Naive thymus-derived CD4-positive, alpha-beta T cell (primary cell): ENCODE data around the gene ITPRIP. TPM values are rescaled to one million over a fixed set of nuclear protein-coding genes. Genes with fewer than 3 reads are reported as not detected.
A peak's percentile ranks its signal among the peaks of the same experiment; 100 is the strongest.

Experiments used
- ATAC-seq: fragments of 150-1000 bp; cut with Tn5 transposase; 2 replicates; pipeline ENCODE4 v1.10.0; 2021; ENCODE audit warnings: mild to moderate bottlenecking, moderate library complexity
- CTCF ChIA-PET: fragments of 350-600 bp; sonication (Branson Sonifier 250); formaldehyde crosslinking; loops from one replicate; lab custom pipeline; 2021; ENCODE audit warnings: antibody characterized with exemption; lab: Charles Lee
- POLR2A ChIA-PET: fragments of 350-600 bp; sonication (Branson Sonifier 250); formaldehyde crosslinking; loops from one replicate; lab custom pipeline; 2021; ENCODE audit warnings: antibody characterized with exemption, inconsistent platforms; lab: Charles Lee
- DNase-seq, 9 donors: peaks; one replicate each; pipeline versions ENCODE4 v3.0.0 to v3.0.0-alpha.2; 2020 to 2022; ENCODE audit warnings: mixed read lengths in 1 of 9
- H3K27ac ChIP-seq: one replicate; pipeline ENCODE4 v1.7.0; 2013; ENCODE audit warnings: mild to moderate bottlenecking, low read depth, low read length, moderate library complexity
- H3K27me3 ChIP-seq, 2 donors: one replicate each; pipeline ENCODE4 v1.7.0; 2013; ENCODE audit warnings: low read length in 2 of 2, mild to moderate bottlenecking in 2 of 2, moderate library complexity in 2 of 2; ENCODE audit not compliant: control insufficient read depth in 2 of 2, insufficient read depth in 2 of 2
- H3K36me3 ChIP-seq, 3 experiments: 1 replicate in 2 of 3; 2 replicates in 1 of 3; pipeline ENCODE4 v1.7.0; 2013; ENCODE audit warnings: low read length in 3 of 3, mild to moderate bottlenecking in 3 of 3, moderate library complexity in 1 of 3; ENCODE audit not compliant: insufficient read depth in 3 of 3, control insufficient read depth in 2 of 3
- H3K4me1 ChIP-seq, 2 donors: one replicate each; pipeline ENCODE4 v1.7.0; 2013; ENCODE audit warnings: low read length in 2 of 2, mild to moderate bottlenecking in 2 of 2, moderate library complexity in 1 of 2; ENCODE audit not compliant: control insufficient read depth in 2 of 2, insufficient read depth in 2 of 2
- H3K4me3 ChIP-seq: 2 replicates; pipeline ENCODE4 v1.7.0; 2013; ENCODE audit warnings: mild to moderate bottlenecking, low read length
- H3K9me3 ChIP-seq, 3 experiments: 1 replicate in 2 of 3; 2 replicates in 1 of 3; pipeline ENCODE4 v1.7.0; 2013; ENCODE audit warnings: low read length in 3 of 3; ENCODE audit not compliant: control insufficient read depth in 2 of 3
- H3K27ac Mint-ChIP-seq, 9 donors: one replicate each; pipeline ENCODE4 v1.8.0; 2020 to 2022; ENCODE audit warnings: mixed read lengths in 9 of 9, mild to moderate bottlenecking in 8 of 9, moderate library complexity in 5 of 9, inconsistent platforms in 2 of 9
- H3K27me3 Mint-ChIP-seq, 5 donors: one replicate each; pipeline ENCODE4 v1.8.0; 2021 to 2022; ENCODE audit warnings: mixed read lengths in 5 of 5, mild to moderate bottlenecking in 1 of 5
- H3K36me3 Mint-ChIP-seq, 5 donors: one replicate each; pipeline ENCODE4 v1.8.0; 2020 to 2022; ENCODE audit warnings: mixed read lengths in 5 of 5, mild to moderate bottlenecking in 3 of 5, inconsistent platforms in 1 of 5
- H3K4me1 Mint-ChIP-seq, 7 donors: one replicate each; pipeline ENCODE4 v1.8.0; 2020 to 2022; ENCODE audit warnings: mixed read lengths in 7 of 7, mild to moderate bottlenecking in 3 of 7, inconsistent platforms in 1 of 7
- H3K4me3 Mint-ChIP-seq, 10 donors: one replicate each; pipeline ENCODE4 v1.8.0; 2020 to 2022; ENCODE audit warnings: mild to moderate bottlenecking in 10 of 10, mixed read lengths in 10 of 10, moderate library complexity in 6 of 10, inconsistent platforms in 2 of 10
- H3K9me3 Mint-ChIP-seq, 11 donors: one replicate each; pipeline ENCODE4 v1.8.0; 2020 to 2022; ENCODE audit warnings: mixed read lengths in 11 of 11, mild to moderate bottlenecking in 4 of 11, inconsistent platforms in 1 of 11, moderate library complexity in 1 of 11
- intact Hi-C, 2 donors: fragments of 100-400 bp; cut with micrococcal nuclease; formaldehyde crosslinking; loops; one replicate each; pipeline ENCODE4 v1.15.1; 2023
- polyA plus RNA-seq, 2 donors: library from polyadenylated mRNA; unstranded; fragments of 300-500 nt; fragmentation: Illumina TruSeq; gene quantifications; one replicate each; pipeline ENCODE4 v1.2.3, GENCODE V29; 2021
- total RNA-seq, 6 experiments: library from RNA in 5 of 6; stranded (reverse) in 5 of 6; gene quantifications; 1 replicate in 5 of 6; 2 replicates in 1 of 6; pipeline ENCODE4 v1.2.3 and lab custom pipeline; 2021 to 2026

Gene ITPRIP
- total and polyA plus RNA-seq, 7 experiments from 2014 or later, result 17.8 to 129 (median 20.2) TPM

DNA sequence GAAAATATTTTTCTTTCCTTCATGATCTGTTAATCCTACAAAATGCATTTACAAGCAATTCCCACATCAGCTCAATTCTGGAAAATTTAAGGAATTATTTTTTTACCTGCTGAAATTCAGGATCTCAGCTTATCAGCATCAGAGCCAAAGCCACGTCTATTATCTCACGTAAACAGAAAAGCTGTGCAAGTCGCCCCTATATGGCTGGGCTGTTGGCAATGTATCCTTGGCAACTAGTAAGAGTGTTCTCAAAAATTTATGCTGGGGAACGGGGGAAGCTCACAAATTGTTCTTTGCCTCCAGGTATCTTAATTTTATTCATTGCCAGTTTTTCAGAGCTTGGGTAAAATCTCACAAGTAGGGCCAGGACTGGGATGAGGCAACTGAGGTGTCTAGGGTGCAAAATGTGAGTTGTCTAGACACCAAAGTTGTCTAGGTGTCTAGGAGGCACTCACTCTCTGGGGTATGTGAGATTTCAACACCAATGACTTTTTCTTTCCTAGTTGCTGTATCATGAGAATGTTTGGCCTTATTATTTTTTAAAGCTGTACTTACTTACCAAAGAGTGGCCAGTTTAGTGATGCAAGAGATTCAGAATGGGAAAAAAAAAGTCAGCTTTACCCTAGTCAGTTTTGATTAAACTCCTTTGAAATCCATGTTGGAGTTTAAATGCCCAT is 64.2 kb downstream of the ITPRIP start:
- intact Hi-C loops, result loop anchor here in 1 of 2 donors (1.0 kb wide), 1 partner anchor 76 kb away; no protein-coding TSS in a partner anchor

DNA sequence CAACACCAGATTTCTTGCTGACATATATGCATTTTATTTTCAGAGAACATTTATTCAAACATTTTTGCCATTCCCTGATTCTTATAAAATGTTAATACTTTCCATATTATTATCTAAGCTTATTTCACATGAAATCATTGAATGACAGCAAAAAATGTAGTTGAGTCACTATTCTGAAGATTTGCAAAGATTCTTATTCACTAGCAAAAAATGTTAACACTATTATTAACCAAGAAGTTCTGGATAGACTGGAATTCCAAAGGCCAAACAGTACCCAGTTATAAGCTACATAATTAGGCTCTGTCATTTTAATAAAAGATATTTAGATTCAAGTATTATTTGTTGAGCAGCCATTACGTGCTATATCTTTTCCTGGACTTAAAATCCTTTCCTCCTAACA is 65.0 kb downstream of the ITPRIP start:
- Mint-ChIP-seq H3K27me3 (peaks cover 0 to 16% (median 3%) of the 10 kb centered on the region in 5 donors), H3K27ac (no peak overlapping the region), H3K4me1 (peaks cover 2 to 15% (median 9%) of the 10 kb centered on the region in 7 donors), H3K9me3 (no peaks in the 10 kb centered on the region), H3K4me3 (no peak overlapping the region), H3K36me3 (peaks cover 0 to 4% (median under 1%) of the 10 kb centered on the region in 5 donors)
- ChIA-PET POLR2A (interaction anchor here (0.7 to 3.4 kb wide), 7 partner anchors 10 to 88 kb away, joined by 3 to 23 read pairs (median 4); partner anchors contain the start of genes GSTO1 and ITPRIP), CTCF (interaction anchor here (1.2 to 7.2 kb wide), 8 partner anchors 11 to 80 kb away, joined by 4 to 49 read pairs (median 12); partner anchors contain the start of genes CFAP58 and GSTO1)
- no peak for ATAC-seq
- H3K36me3 ChIP-seq, result no peaks in the 10 kb centered on the region
- no peak overlapping the region for H3K27ac ChIP-seq
- no peak for DNase-seq
- intact Hi-C loops, result no loop called here
- no peak overlapping the region for H3K4me3 ChIP-seq
- H3K27me3 ChIP-seq, result no peaks in the 10 kb centered on the region
- H3K9me3 ChIP-seq, result no peaks in the 10 kb centered on the region
- peaks cover 3 to 13% of the 10 kb centered on the region in 2 donors for H3K4me1 ChIP-seq

More for the DNA sequence above, 64.2 kb downstream of the ITPRIP start:
- DNase-seq (no peak), ATAC-seq (no peak)
- CTCF ChIA-PET, result interaction anchor here (0.6 to 7.2 kb wide), 20 partner anchors 12 to 1902 kb away, joined by 3 to 49 read pairs (median 4); partner anchors contain the start of genes CFAP43, CFAP58, GSTO1 and ITPRIP
- Mint-ChIP-seq H3K36me3 (peaks cover 0 to 1% (median 0%) of the 10 kb centered on the region in 5 donors), H3K4me1 (peaks cover 0 to 8% (median 5%) of the 10 kb centered on the region in 7 donors), H3K9me3 (no peaks in the 10 kb centered on the region), H3K4me3 (peak overlapping the region in 4 of 10 donors; percentile 46 to 70 (median 60)), H3K27ac (no peak overlapping the region), H3K27me3 (peaks cover 0 to 19% (median 4%) of the 10 kb centered on the region in 5 donors)
- H3K36me3 ChIP-seq, result no peaks in the 10 kb centered on the region
- H3K27ac ChIP-seq, result no peak overlapping the region
- no peaks in the 10 kb centered on the region for H3K27me3 ChIP-seq
- peaks cover 3 to 12% of the 10 kb centered on the region in 2 donors for H3K4me1 ChIP-seq
- no peaks in the 10 kb centered on the region for H3K9me3 ChIP-seq
- H3K4me3 ChIP-seq, result peak overlapping the region; percentile 44
- POLR2A ChIA-PET, result interaction anchor here (0.8 to 3.4 kb wide), 12 partner anchors 11 to 79 kb away, joined by 3 to 23 read pairs (median 4); partner anchors contain the start of genes CFAP58, GSTO1 and ITPRIP

DNA sequence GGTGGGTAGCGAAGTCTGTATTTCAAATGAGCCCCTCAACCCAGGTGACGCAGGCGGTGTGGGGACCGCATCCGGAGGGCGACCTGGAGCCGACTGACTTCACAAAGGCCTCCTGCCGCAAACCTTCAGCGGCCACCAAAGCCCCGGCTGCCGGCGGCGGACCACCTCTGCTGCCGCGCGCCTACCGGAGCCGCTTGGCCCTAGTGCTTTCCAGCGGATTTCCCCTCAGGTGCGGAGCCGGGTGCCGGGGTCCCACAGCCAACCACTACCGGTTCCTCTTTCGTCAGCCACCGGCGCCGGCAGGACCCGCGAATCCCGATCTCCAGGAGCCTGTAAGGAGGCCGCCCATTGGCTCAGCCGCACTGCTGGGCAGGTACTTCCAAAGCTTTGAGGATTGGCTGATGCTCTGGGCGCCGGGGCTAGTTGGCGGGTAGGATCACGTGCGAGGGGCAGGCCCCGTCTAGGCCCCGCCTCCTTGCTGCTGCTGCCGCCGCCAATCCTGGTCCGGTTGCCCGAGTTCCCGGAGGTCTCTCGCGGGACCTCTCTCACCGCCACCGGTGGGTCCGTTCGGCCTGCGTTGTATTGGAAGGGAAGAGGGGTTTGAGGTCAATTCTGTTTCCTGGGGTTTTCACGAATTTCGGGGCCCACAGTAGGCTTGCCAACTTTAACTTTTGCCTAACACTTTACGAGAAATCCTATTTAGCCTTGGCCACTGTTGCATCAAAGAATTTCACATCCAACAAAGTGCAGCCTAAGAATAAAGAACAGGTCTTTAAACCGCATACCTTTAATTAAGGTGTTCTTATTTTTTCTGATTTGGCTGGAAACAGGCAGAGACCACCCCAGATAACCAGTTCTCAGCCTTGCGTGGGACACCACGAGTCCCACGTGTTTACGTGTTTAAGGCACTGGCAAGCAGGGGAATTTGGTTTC is 69.3 kb downstream of the ITPRIP start, which contains the start of gene GSTO2:
Gene GSTO2, plus strand, starts transcription at position 472 of the 933 bp plus-strand sequence. CDS start 5,732 bp downstream, outside the sequence.
- intact Hi-C loops, result loop anchor here (1.0 to 10.0 kb wide), 14 partner anchors 9 to 1624 kb away; partner anchors contain the start of genes CFAP43 (in 2 of the 2), CFAP58 (in 2 of the 2), ITPRIP (in 2 of the 2) and STN1 (in 2 of the 2)
- no peaks in the 10 kb centered on the region for H3K9me3 ChIP-seq
- peak within 1 kb of the TSS; percentile 93 for H3K27ac ChIP-seq
- peaks cover 10 to 28% (median 25%) of the 10 kb centered on the region in 5 donors for H3K36me3 Mint-ChIP-seq
- no peaks in the 10 kb centered on the region for H3K9me3 Mint-ChIP-seq
- H3K27me3 ChIP-seq, result no peaks in the 10 kb centered on the region
- H3K4me3 Mint-ChIP-seq, result peak within 1 kb of the TSS; percentile 87 to 98 (median 94)
- DNase-seq (peak; percentile 87 to 99 (median 98)), ATAC-seq (peak; percentile 97)
- peaks cover 0 to 16% (median 0%) of the 10 kb centered on the region in 3 experiments for H3K36me3 ChIP-seq
- H3K4me3 ChIP-seq, result peak within 1 kb of the TSS; percentile 77
- H3K4me1 ChIP-seq, result peaks cover 23 to 25% of the 10 kb centered on the region in 2 donors
- CTCF ChIA-PET, result interaction anchor here (0.6 to 0.9 kb wide), 2 partner anchors 13 to 83 kb away, joined by 4 to 9 read pairs; no protein-coding TSS in a partner anchor
- H3K4me1 Mint-ChIP-seq, result peaks cover 25 to 55% (median 49%) of the 10 kb centered on the region in 7 donors
- POLR2A ChIA-PET, result interaction anchor here (0.7 to 6.6 kb wide), 7 partner anchors 14 to 147 kb away, joined by 3 to 68 read pairs (median 3); partner anchors contain the start of genes CFAP58, GSTO1, ITPRIP and SFR1
- H3K27ac Mint-ChIP-seq, result peak within 1 kb of the TSS; percentile 85 to 98 (median 96)
- H3K27me3 Mint-ChIP-seq, result no peaks in the 10 kb centered on the region

DNA sequence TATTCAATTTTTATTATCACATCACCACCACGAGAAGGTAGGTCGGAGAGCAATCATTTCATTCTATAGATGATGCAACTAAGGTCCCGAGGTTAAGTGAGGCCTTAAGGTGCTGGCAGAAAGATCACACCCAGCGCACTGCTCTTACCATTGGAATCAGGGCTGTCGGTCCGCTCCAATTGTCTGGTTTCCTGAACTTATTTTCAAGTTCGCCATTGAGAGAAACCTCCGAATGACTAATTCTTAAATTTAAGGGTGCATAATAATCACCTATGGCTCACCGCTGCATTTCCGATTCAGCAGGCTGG is 69.9 kb downstream of the ITPRIP start:
- peaks cover 0 to 19% (median 0%) of the 10 kb centered on the region in 3 experiments for H3K36me3 ChIP-seq
- H3K27ac Mint-ChIP-seq, result peak overlapping the region; percentile 85 to 98 (median 96)
- intact Hi-C loops, result loop anchor here in 1 of 2 donors (1.0 to 10.0 kb wide), 4 partner anchors 13 to 1624 kb away; partner anchors contain the start of genes ATP5MK, PDCD11 and TRIM8
- no peaks in the 10 kb centered on the region for H3K9me3 ChIP-seq
- ATAC-seq (no peak), DNase-seq (no peak)
- ChIA-PET POLR2A (interaction anchor here (0.7 to 6.6 kb wide), 5 partner anchors 13 to 147 kb away, joined by 3 to 68 read pairs (median 5); partner anchors contain the start of genes CFAP58, GSTO1, ITPRIP and SFR1), CTCF (interaction anchor here (0.6 kb wide), 1 partner anchor 12 kb away, joined by 9 read pairs; no protein-coding TSS in a partner anchor)
- peak overlapping the region; percentile 77 for H3K4me3 ChIP-seq
- peaks cover 23 to 25% of the 10 kb centered on the region in 2 donors for H3K4me1 ChIP-seq
- no peaks in the 10 kb centered on the region for H3K9me3 Mint-ChIP-seq
- peaks cover 10 to 33% (median 28%) of the 10 kb centered on the region in 5 donors for H3K36me3 Mint-ChIP-seq
- H3K27ac ChIP-seq, result peak overlapping the region; percentile 93
- H3K27me3 Mint-ChIP-seq, result no peaks in the 10 kb centered on the region
- H3K27me3 ChIP-seq, result no peaks in the 10 kb centered on the region
- peaks cover 27 to 62% (median 54%) of the 10 kb centered on the region in 7 donors for H3K4me1 Mint-ChIP-seq
- H3K4me3 Mint-ChIP-seq, result peak overlapping the region; percentile 87 to 98 (median 94)

DNA sequence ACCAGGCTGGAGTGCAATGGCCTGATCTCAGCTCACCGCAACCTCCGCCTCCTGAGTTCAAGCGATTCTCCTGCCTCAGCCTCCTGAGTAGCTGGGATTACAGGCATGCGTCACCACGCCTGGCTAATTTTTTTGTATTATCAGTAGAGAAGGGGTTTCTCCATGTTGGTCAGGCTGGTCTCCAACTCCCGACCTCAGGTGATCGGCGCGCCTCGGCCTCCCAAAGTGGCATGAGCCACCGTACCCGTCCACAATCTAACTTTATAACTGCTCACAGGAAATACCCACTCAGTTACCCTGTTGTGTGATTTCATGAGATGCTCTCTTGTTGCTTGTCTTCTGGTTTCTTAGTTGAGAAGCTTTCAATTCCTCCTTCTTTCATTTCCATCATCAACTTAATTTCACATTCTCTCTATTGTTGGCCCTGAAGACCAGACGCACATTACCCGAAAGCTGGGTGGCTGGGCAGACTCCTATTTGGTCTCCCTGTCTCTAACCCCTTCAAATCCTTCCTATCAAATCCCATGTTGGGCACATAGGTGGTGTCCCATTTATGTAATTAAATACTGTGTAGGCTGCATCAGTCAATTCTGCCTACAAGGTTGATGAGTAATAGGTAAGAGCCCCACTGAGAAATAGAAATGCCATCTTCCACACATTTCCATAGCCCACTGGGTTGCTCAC is 70.4 kb downstream of the ITPRIP start:
- no peak for DNase-seq
- Histone ChIP-seq H3K4me3 (peak overlapping the region; percentile 77), H3K4me1 (peaks cover 23 to 25% of the 10 kb centered on the region in 2 donors), H3K27ac (peak overlapping the region; percentile 93), H3K27me3 (no peaks in the 10 kb centered on the region), H3K36me3 (peaks cover 0 to 20% (median 3%) of the 10 kb centered on the region in 3 experiments), H3K9me3 (no peaks in the 10 kb centered on the region)
- ChIA-PET CTCF (interaction anchor here (1.1 kb wide), 1 partner anchor 23 kb away, joined by 3 read pairs; no protein-coding TSS in a partner anchor), POLR2A (interaction anchor here (1.5 to 6.6 kb wide), 2 partner anchors 12 to 70 kb away, joined by 5 to 68 read pairs; partner anchors contain the start of genes GSTO1 and ITPRIP)
- H3K9me3 Mint-ChIP-seq, result no peaks in the 10 kb centered on the region
- H3K4me3 Mint-ChIP-seq, result peak overlapping the region; percentile 87 to 98 (median 94)
- intact Hi-C loops, result loop anchor here in 1 of 2 donors (1.0 to 10.0 kb wide), 4 partner anchors 13 to 1623 kb away; partner anchors contain the start of genes ATP5MK, PDCD11 and TRIM8
- peaks cover 10 to 33% (median 28%) of the 10 kb centered on the region in 5 donors for H3K36me3 Mint-ChIP-seq
- H3K27ac Mint-ChIP-seq, result peak overlapping the region; percentile 85 to 98 (median 96)
- ATAC-seq, result no peak
- peaks cover 27 to 66% (median 54%) of the 10 kb centered on the region in 7 donors for H3K4me1 Mint-ChIP-seq
- no peaks in the 10 kb centered on the region for H3K27me3 Mint-ChIP-seq
